ENCODE results near the gene ADAMTS8.

GRCh38 chr11:130469181-130469580 lies 40.8 kb upstream of the ADAMTS8 start:
- TF ChIP-seq POLR2A (IDR thresholded peaks at IDR 0.05; ENCODE audit: low read length) (no peak), GATA1 (IDR thresholded peaks at IDR 0.05; ENCODE audit: low read depth, low read length) (no peak)
